NCI-H2107 treated with DMSO at 0.1 percent for 48 hours (cell line): Measurements from ENCODE around the gene HACD3.
"Not testable (repeated sequence)": the region's sequence is repeated elsewhere in the genome, so short reads cannot be mapped to it uniquely, and the experiment has no call there.

Experiments
- DNase-seq: peaks from one replicate; lab custom pipeline; 2025; ENCODE audit not compliant: unreplicated experiment; lab: John Stamatoyannopoulos, UW

HACD3 gene

GRCh38 chr15:65547841-65548240, 17.6 kb downstream of the HACD3 start:
- no peak for DNase-seq

DNA sequence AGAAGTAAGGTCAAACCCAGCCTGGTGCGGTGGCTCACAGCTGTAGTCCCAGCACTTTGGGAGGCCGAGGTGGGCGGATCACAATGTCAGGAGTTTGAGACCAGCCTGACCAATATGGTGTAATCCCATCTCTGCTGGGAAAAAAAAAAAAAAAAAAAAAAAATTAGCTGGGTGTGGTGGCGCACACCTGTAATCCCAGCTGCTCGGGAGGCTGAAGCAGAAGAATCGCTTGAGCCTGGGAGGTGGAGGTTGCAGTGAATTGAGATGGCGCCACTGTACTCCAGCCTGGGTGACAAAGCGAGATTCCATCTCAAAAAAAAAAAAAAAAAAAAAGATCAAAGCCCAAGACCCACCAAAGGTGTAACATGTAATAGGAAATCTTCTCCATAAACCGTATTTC, 19.0 kb downstream of the HACD3 start:
- DNase-seq, result not testable (repeated sequence)

- DNase-seq, result no peak
Measured at GRCh38 chr15:65550681-65551098, 20.4 kb downstream of the HACD3 start.

DNA sequence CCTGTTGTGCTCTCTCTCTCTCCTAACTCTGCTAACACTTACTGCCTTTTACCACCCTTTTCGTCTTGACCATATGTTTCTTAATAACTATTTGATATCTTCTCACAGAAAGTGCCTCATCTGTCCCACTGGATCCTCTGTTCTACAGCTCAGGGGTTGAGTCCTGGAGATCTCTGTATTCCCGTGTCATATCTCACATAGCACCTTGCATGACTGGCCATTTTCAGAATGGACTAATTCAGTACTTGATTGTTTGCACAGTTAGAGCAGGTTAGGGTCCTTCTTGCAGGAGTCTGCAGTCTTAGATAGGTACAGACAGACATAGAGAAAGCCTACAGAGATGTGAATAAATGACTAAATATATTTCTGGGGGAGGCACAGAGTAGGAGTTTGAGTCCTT, 20.9 kb downstream of the HACD3 start:
- DNase-seq, result no peak

GRCh38 chr15:65552851-65553250, 22.6 kb downstream of the HACD3 start:
- not testable (repeated sequence) for DNase-seq

DNA sequence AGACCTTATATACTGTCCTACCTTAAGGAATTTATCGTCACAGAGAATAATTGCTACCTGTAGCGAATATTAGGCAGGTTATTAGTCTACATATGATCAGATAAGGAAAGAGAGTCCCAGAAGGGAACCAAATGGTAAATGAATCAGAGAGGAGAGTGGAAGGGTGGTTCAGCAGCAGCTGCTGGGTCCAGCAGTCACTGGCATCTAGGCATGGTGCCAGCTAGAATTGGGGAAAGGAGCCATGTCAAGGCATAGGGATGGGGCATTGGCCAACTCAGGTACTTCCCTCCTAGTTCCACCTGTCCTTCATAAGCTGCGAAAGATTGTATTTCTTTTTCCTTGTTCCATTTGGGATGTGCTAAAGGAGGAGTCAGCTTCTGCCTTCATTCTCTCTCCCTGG, 23.4 kb downstream of the HACD3 start:
- DNase-seq, result no peak

- no peak for DNase-seq
Measured at GRCh38 chr15:65556622-65557021, 26.4 kb downstream of the HACD3 start.

GRCh38 chr15:65558336-65558735, 28.1 kb downstream of the HACD3 start:
- no peak for DNase-seq

GRCh38 chr15:65558997-65559760, 28.9 kb downstream of the HACD3 start:
- DNase-seq, result no peak

GRCh38 chr15:65559941-65560340, 29.7 kb downstream of the HACD3 start:
- no peak for DNase-seq

DNA sequence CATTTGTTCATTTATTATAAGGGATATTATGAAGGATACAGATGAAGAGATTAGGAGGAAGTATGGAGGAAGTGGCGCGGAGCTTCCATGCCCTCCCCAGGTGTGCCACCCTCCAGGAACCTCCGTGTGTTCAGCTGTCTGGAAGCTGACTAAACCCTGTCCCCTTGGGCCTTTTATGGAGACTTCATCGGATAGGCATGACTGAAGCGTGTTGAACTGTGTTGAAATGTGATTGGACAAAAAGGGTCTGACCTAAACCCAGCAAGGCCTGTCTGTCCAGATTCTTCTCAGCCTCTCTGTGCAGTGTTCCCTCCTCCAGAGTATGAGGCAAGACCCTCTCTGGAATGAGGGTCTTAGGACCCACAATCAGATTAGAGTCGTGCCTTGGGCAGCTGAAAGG, 31.7 kb downstream of the HACD3 start:
- no peak for DNase-seq

DNA sequence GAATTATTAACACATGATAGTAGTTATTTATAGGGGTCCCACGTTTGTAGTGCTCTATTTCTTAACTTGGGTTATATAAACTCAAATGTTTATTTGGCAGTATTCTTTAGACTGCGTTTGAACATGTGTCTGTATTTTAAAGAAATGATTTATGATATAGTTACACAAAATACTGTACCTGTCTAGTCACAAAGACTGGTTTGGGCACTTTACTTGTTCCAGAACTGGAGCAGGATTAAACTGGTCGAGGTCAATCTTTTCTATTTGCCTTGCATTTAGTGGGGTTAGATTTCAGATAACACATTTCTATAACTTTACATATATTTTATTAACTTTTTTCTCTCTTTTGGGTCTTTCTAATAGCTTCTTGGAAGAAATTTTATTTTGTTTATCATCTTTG, 39.5 kb downstream of the HACD3 start:
- DNase-seq, result no peak

- no peak for DNase-seq
Measured at GRCh38 chr15:65571971-65572370, 41.7 kb downstream of the HACD3 start.

- DNase-seq, result no peak
Measured at GRCh38 chr15:65576664-65577063, 46.4 kb downstream of the HACD3 start.

DNA sequence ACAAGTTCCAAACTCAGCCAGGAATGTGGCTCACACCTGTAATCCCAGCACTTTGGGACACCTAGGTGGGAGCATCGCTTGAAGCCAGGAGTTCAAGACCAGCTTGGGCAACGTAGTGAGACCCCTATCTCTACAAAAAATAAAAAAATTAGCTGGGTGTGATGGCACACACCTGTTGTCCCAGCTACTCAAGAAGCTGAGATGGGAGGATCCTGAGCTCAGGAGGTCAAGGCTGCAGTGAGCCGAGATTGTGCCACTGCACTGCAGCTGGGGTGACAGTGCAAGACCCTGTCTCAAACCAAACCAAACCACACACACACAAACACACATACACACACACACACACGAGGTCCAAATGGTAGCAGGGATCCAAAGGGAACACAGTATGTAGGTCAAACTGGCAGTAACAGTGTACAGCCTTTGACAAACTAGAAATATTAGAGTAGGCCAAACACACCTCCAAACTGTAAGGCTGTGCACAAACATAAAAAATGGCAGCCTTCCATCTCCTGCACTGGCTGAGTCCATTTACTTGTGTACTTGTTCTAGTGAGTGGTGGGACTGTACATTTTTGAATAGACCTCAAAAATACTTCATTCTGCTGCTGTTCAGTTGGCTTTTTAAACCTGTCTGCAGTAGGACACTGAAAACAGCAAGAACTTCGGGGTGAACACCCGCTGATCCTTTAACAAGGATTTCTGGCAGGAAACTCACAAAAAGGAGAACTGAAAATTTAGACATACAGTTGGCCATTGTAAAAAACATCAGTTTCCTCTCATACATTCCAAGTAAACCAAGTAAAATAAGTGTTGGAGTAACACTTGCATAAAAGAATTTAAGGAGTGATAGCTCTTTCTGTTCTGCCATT, 47.1 kb downstream of the HACD3 start:
- DNase-seq, result no peak

DNA sequence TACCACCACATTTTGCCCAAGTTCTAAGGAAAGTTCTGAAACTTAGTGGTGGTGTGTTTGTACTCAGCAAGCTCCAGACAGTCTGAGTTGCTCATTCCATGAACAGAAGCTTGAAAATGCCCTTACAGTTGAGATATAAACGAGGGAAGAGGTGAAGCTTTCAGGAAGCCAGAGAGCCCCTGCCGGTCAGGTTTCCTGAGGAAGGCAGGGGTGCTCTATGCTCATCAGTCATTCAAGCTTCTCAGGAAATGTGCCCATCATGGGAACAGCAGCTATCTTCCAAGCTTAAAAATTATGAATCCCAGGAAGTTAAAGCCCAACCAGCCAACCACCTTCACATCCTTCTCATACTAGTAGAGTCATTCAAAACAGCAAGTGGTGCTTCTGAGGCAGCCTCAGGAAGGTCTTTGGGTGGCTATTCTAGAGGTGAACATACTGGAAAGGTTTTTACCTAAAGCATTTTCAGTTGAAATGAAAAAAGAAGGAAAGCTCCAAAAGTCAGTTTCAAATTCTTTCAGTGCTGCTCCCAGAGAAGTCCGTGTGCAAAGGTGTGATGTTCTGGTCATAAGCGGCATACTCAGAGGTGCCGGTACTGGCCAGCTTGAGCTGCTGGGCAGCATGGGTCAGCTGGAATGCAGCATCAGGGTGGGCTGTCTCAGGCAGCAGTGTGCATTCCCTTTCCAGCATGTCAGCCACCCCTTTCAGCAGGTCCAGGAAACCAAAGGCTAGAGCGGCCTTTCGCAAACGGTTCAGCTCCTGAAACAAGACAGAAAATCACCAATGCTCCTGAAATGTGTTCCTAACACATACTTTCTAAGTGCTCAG, 48.9 kb downstream of the HACD3 start:
- no peak for DNase-seq

GRCh38 chr15:65579762-65580161, 49.5 kb downstream of the HACD3 start:
- DNase-seq, result no peak

DNA sequence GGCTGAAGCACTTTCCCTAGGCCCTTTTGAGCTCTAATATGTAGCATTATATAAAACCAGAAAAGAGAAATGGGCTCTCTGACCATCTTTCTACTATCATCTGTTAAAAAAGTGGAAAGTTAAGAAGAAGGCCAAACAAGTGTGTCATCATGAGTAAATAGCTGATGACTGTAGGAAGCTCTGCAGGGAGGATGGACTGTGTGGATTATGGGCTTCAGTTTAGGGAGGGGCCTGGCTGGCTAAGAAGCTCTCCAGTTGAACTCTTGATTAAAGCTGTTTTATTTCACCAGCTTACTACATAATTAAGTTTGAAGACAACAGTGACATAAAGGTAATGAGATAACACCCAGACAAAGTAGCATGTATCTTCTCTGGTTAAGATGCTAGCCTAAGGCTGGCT, 50.0 kb downstream of the HACD3 start:
- DNase-seq, result no peak

- no peak for DNase-seq
Measured at GRCh38 chr15:65583701-65584100, 53.4 kb downstream of the HACD3 start.

DNA sequence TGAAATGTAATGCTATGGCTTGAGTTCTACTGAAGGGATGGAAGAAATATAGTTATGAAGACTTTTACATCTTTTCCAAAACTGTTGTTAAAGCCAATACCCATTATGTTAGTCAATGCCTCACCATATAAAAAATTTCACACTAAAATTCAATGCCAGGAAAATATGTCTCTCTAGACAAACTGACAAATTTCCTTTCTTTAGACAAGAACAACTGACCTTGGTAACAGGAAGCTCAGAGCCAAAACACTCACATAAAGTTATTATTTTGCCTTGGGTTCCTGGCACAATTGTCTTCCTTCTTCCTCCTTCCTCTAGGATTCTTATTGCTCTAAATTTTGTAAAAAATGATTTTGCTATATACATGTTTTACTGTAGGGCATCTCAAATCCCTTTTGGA, 54.0 kb downstream of the HACD3 start:
- no peak for DNase-seq

- no peak for DNase-seq
Measured at GRCh38 chr15:65587094-65587493, 56.8 kb downstream of the HACD3 start.
